NCI-H1436 (cell line): ENCODE data around the gene UVSSA.
"Not testable (repeated sequence)": the region's sequence is repeated elsewhere in the genome, so short reads cannot be mapped to it uniquely, and the experiment has no call there.

Source experiments
- DNase-seq: peaks from one replicate; lab custom pipeline; 2025; lab: John Stamatoyannopoulos, UW

The UVSSA gene

GRCh38 chr4:1376841-1377605 is 30.0 kb downstream of the UVSSA start:
- no peak for DNase-seq

- no peak for DNase-seq
Observed at GRCh38 chr4:1377606-1378261, 30.7 kb downstream of the UVSSA start.

GRCh38 chr4:1378559-1379231 is 31.7 kb downstream of the UVSSA start:
- DNase-seq = no peak

GRCh38 chr4:1379351-1379781 is 32.4 kb downstream of the UVSSA start:
- no peak for DNase-seq

- DNase-seq = no peak
Observed at GRCh38 chr4:1379801-1380331, 32.9 kb downstream of the UVSSA start.

GRCh38 chr4:1380368-1381151 is 33.6 kb downstream of the UVSSA start:
- DNase-seq = no peak

GRCh38 chr4:1381181-1381621 is 34.2 kb downstream of the UVSSA start:
- DNase-seq = no peak

- DNase-seq = no peak
Observed at GRCh38 chr4:1381944-1382541, 35.0 kb downstream of the UVSSA start.

GRCh38 chr4:1382776-1383727 is 36.0 kb downstream of the UVSSA start:
- DNase-seq = no peak

- no peak for DNase-seq
Observed at GRCh38 chr4:1383728-1384591, 37.0 kb downstream of the UVSSA start.

GRCh38 chr4:1384675-1385372 is 37.8 kb downstream of the UVSSA start:
- no peak for DNase-seq

- no peak for DNase-seq
Observed at GRCh38 chr4:1385373-1386340, 38.6 kb downstream of the UVSSA start.

GRCh38 chr4:1393363-1393762 is 46.4 kb downstream of the UVSSA start:
- DNase-seq = not testable (repeated sequence)

GRCh38 chr4:1393866-1394265 is 46.9 kb downstream of the UVSSA start:
- no peak for DNase-seq

GRCh38 chr4:1394554-1395388 is 47.8 kb downstream of the UVSSA start:
- not testable (repeated sequence) for DNase-seq

- not testable (repeated sequence) for DNase-seq
Observed at GRCh38 chr4:1395389-1395820, 48.4 kb downstream of the UVSSA start.
